Activated naive CD4-positive, alpha-beta T cell treated with anti-CD3 and anti-CD28 coated beads, Interleukin-2, amount 50 U/mL, for 72 hours (primary cell): ENCODE data around the gene RANBP17. TPM values are rescaled to one million over a fixed set of nuclear protein-coding genes. Genes with fewer than 3 reads are reported as not detected.
"Not testable (repeated sequence)": the region's sequence is repeated elsewhere in the genome, so short reads cannot be mapped to it uniquely, and the experiment has no call there.

Experiments used
- ATAC-seq, 2 donors: fragments of 150-1000 bp; cut with Tn5 transposase; 2 replicates each; pipeline ENCODE4 v1.10.0; 2021; ENCODE audit warnings: mild to moderate bottlenecking in 2 of 2, moderate library complexity in 2 of 2
- DNase-seq, 2 donors: peaks; one replicate each; pipeline ENCODE4 v3.0.0; 2021 to 2022; ENCODE audit warnings: low spot score in 2 of 2
- H3K27ac Mint-ChIP-seq, 2 donors: one replicate each; pipeline ENCODE4 v1.8.0; 2022; ENCODE audit warnings: mild to moderate bottlenecking in 2 of 2, mixed read lengths in 2 of 2
- H3K36me3 Mint-ChIP-seq, 2 donors: one replicate each; pipeline ENCODE4 v1.8.0; 2022; ENCODE audit warnings: mixed read lengths in 2 of 2
- H3K9me3 Mint-ChIP-seq, 2 donors: one replicate each; pipeline ENCODE4 v1.8.0; 2022; ENCODE audit warnings: mixed read lengths in 2 of 2
- total RNA-seq, 2 donors: library from RNA; stranded (reverse); gene quantifications; one replicate each; pipeline ENCODE4 v1.2.3, GENCODE V29; 2022

Gene RANBP17
- total RNA-seq, 2 donors from 2014 or later, result not detected

GRCh38 chr5:170903075-170903474 is 41.3 kb downstream of the RANBP17 start:
- H3K9me3 Mint-ChIP-seq, result peaks cover 11 to 20% of the 10 kb centered on the region in 2 donors
- ATAC-seq (no peak), DNase-seq (no peak)
- no peaks in the 10 kb centered on the region for H3K36me3 Mint-ChIP-seq
- no peak overlapping the region for H3K27ac Mint-ChIP-seq

- no peaks in the 10 kb centered on the region for H3K36me3 Mint-ChIP-seq
- ATAC-seq (no peak), DNase-seq (no peak)
- no peaks in the 10 kb centered on the region for H3K9me3 Mint-ChIP-seq
- no peak overlapping the region for H3K27ac Mint-ChIP-seq
These were observed 45.9 kb downstream of the RANBP17 start for GRCh38 chr5:170907758-170908157.

- DNase-seq (no peak), ATAC-seq (no peak)
- Mint-ChIP-seq H3K27ac (no peak overlapping the region), H3K36me3 (no peaks in the 10 kb centered on the region), H3K9me3 (no peaks in the 10 kb centered on the region)
These were observed 51.8 kb downstream of the RANBP17 start for GRCh38 chr5:170913573-170913972.

- Mint-ChIP-seq H3K36me3 (no peaks in the 10 kb centered on the region), H3K9me3 (no peaks in the 10 kb centered on the region), H3K27ac (no peak overlapping the region)
- no peak for DNase-seq
- no peak for ATAC-seq
These were observed 55.3 kb downstream of the RANBP17 start for GRCh38 chr5:170917113-170917512.

- no peaks in the 10 kb centered on the region for H3K36me3 Mint-ChIP-seq
These were observed 58.4 kb downstream of the RANBP17 start for GRCh38 chr5:170920196-170920595.

GRCh38 chr5:170922331-170922730 is 60.5 kb downstream of the RANBP17 start:
- H3K27ac Mint-ChIP-seq, DNase-seq, H3K9me3 Mint-ChIP-seq, H3K36me3 Mint-ChIP-seq, ATAC-seq: not testable (repeated sequence)

More at GRCh38 chr5:170920196-170920595, 58.4 kb downstream of the RANBP17 start:
- H3K27ac Mint-ChIP-seq, result no peak overlapping the region
- no peaks in the 10 kb centered on the region for H3K9me3 Mint-ChIP-seq
- DNase-seq (no peak), ATAC-seq (no peak)

- ATAC-seq (no peak), DNase-seq (no peak)
- Mint-ChIP-seq H3K9me3 (no peaks in the 10 kb centered on the region), H3K27ac (no peak overlapping the region), H3K36me3 (no peaks in the 10 kb centered on the region)
These were observed 62.2 kb downstream of the RANBP17 start for GRCh38 chr5:170923910-170924620.

GRCh38 chr5:170935534-170936218 is 73.9 kb downstream of the RANBP17 start:
- ATAC-seq, H3K36me3 Mint-ChIP-seq: not testable (repeated sequence)

GRCh38 chr5:170937072-170937471 is 75.3 kb downstream of the RANBP17 start:
- Mint-ChIP-seq H3K27ac (no peak overlapping the region), H3K36me3 (no peaks in the 10 kb centered on the region), H3K9me3 (peaks cover 3 to 11% of the 10 kb centered on the region in 2 donors)
- DNase-seq, result no peak
- no peak for ATAC-seq

More at GRCh38 chr5:170935534-170936218, 73.9 kb downstream of the RANBP17 start:
- DNase-seq, H3K27ac Mint-ChIP-seq: not testable (repeated sequence)
- H3K9me3 Mint-ChIP-seq, result peaks cover 3 to 12% of the 10 kb centered on the region in 2 donors

- DNase-seq (no peak), ATAC-seq (no peak)
- Mint-ChIP-seq H3K36me3 (no peaks in the 10 kb centered on the region), H3K9me3 (peaks cover 3 to 7% of the 10 kb centered on the region in 2 donors), H3K27ac (no peak overlapping the region)
These were observed 76.1 kb downstream of the RANBP17 start for GRCh38 chr5:170937914-170938313.

- peaks cover 0 to 7% of the 10 kb centered on the region in 2 donors for H3K9me3 Mint-ChIP-seq
- H3K36me3 Mint-ChIP-seq, result no peaks in the 10 kb centered on the region
- no peak overlapping the region for H3K27ac Mint-ChIP-seq
- ATAC-seq (no peak), DNase-seq (no peak)
These were observed 77.4 kb downstream of the RANBP17 start for GRCh38 chr5:170939178-170939577.

- ATAC-seq, result no peak
- Mint-ChIP-seq H3K27ac (no peak overlapping the region), H3K36me3 (no peaks in the 10 kb centered on the region), H3K9me3 (peaks cover 0 to 3% of the 10 kb centered on the region in 2 donors)
- DNase-seq, result no peak
These were observed 80.0 kb downstream of the RANBP17 start for GRCh38 chr5:170941788-170942187.

GRCh38 chr5:170945275-170945674 is 83.5 kb downstream of the RANBP17 start:
- Mint-ChIP-seq H3K27ac (no peak overlapping the region), H3K9me3 (no peaks in the 10 kb centered on the region), H3K36me3 (no peaks in the 10 kb centered on the region)
- no peak for DNase-seq
- ATAC-seq, result no peak

- ATAC-seq, result no peak
- no peaks in the 10 kb centered on the region for H3K36me3 Mint-ChIP-seq
- H3K9me3 Mint-ChIP-seq, result peaks cover 0 to 3% of the 10 kb centered on the region in 2 donors
These were observed 98.7 kb downstream of the RANBP17 start for GRCh38 chr5:170960567-170960966.

GRCh38 chr5:170963521-170963920 is 101.7 kb downstream of the RANBP17 start:
- Mint-ChIP-seq H3K27ac (no peak overlapping the region), H3K9me3 (peaks cover 0 to 3% of the 10 kb centered on the region in 2 donors), H3K36me3 (no peaks in the 10 kb centered on the region)
- ATAC-seq (no peak), DNase-seq (no peak)

More at GRCh38 chr5:170960567-170960966, 98.7 kb downstream of the RANBP17 start:
- H3K27ac Mint-ChIP-seq, result no peak overlapping the region
- no peak for DNase-seq

GRCh38 chr5:170974461-170974860 is 112.6 kb downstream of the RANBP17 start:
- Mint-ChIP-seq H3K9me3 (peaks cover 0 to 1% of the 10 kb centered on the region in 2 donors), H3K27ac (no peak overlapping the region), H3K36me3 (peaks cover 0 to under 1% of the 10 kb centered on the region in 2 donors)
- no peak for ATAC-seq
- no peak for DNase-seq

GRCh38 chr5:170980261-170980660 is 118.4 kb downstream of the RANBP17 start:
- ATAC-seq, DNase-seq, H3K27ac Mint-ChIP-seq: not testable (repeated sequence)
- peaks cover 0 to 22% of the 10 kb centered on the region in 2 donors for H3K36me3 Mint-ChIP-seq
- peaks cover 14 to 18% of the 10 kb centered on the region in 2 donors for H3K9me3 Mint-ChIP-seq
